ENCODE measurements around the gene FAM184A.
"Not testable (repeated sequence)": the region's sequence is repeated elsewhere in the genome, so short reads cannot be mapped to it uniquely, and the experiment has no call there.

The FAM184A gene

GRCh38 chr6:119122336-119122735 is 43.9 kb upstream of the FAM184A start:
- no peak for FAIRE-seq
- DNase-seq (ENCODE audit: insufficient read length, low spot score): no peak
- no peak for TF ChIP-seq CTCF (IDR thresholded peaks at IDR 0.05; ENCODE audit: insufficient read depth, missing control alignments)

GRCh38 chr6:119121367-119121766 is 42.9 kb upstream of the FAM184A start:
- TF ChIP-seq CTCF (IDR thresholded peaks at IDR 0.05; ENCODE audit: insufficient read depth, missing control alignments): no peak
- DNase-seq (ENCODE audit: insufficient read length, low spot score) (no peak), FAIRE-seq (no peak)

- no peak for TF ChIP-seq CTCF (IDR thresholded peaks at IDR 0.05; ENCODE audit: insufficient read depth, missing control alignments)
- no peak for DNase-seq (ENCODE audit: insufficient read length, low spot score)
- peak; percentile 84 for FAIRE-seq
These were observed 41.5 kb upstream of the FAM184A start for GRCh38 chr6:119119989-119120388.

GRCh38 chr6:119119062-119119461 is 40.6 kb upstream of the FAM184A start:
- not testable (repeated sequence) for DNase-seq (ENCODE audit: insufficient read length, low spot score); FAIRE-seq

- FAIRE-seq: no peak
- no peak for DNase-seq (ENCODE audit: insufficient read length, low spot score)
- no peak for TF ChIP-seq CTCF (IDR thresholded peaks at IDR 0.05; ENCODE audit: insufficient read depth, missing control alignments)
These were observed 38.3 kb upstream of the FAM184A start for GRCh38 chr6:119116712-119117281.

GRCh38 chr6:119113961-119114360 is 35.5 kb upstream of the FAM184A start:
- TF ChIP-seq CTCF (IDR thresholded peaks at IDR 0.05; ENCODE audit: insufficient read depth, missing control alignments): no peak
- no peak for FAIRE-seq
- DNase-seq (ENCODE audit: insufficient read length, low spot score): no peak

GRCh38 chr6:119112812-119113530 is 34.5 kb upstream of the FAM184A start:
- DNase-seq (ENCODE audit: insufficient read length, low spot score) (no peak), FAIRE-seq (no peak)
- TF ChIP-seq CTCF (IDR thresholded peaks at IDR 0.05; ENCODE audit: insufficient read depth, missing control alignments): no peak
